GM18870 (cell line): ENCODE results near the gene NHS.

Experiments
- ATAC-seq: cut with Tn5 transposase; IDR thresholded peaks from one replicate; pipeline ENCODE4 v1.9.1; 2021; ENCODE audit warnings: moderate library complexity; ENCODE audit not compliant: unreplicated experiment

The NHS gene

GRCh38 chrX:17580539-17581152, 205.6 kb downstream of the NHS start:
- no peak for ATAC-seq

GRCh38 chrX:17581641-17582040, 206.6 kb downstream of the NHS start:
- ATAC-seq = no peak

- no peak for ATAC-seq
Measured at GRCh38 chrX:17584248-17584681, 209.3 kb downstream of the NHS start.

GRCh38 chrX:17585006-17585405, 210.0 kb downstream of the NHS start:
- ATAC-seq = no peak

- ATAC-seq = no peak
Measured at GRCh38 chrX:17587366-17587765, 212.4 kb downstream of the NHS start.

- ATAC-seq = no peak
Measured at GRCh38 chrX:17588303-17588702, 213.3 kb downstream of the NHS start.

GRCh38 chrX:17590892-17591740, 216.1 kb downstream of the NHS start:
- ATAC-seq = peak; percentile 35

- ATAC-seq = no peak
Measured at GRCh38 chrX:17591741-17592110, 216.7 kb downstream of the NHS start.

- ATAC-seq = no peak
Measured at GRCh38 chrX:17592117-17592516, 217.1 kb downstream of the NHS start.

- ATAC-seq = no peak
Measured at GRCh38 chrX:17594693-17595092, 219.7 kb downstream of the NHS start.

- ATAC-seq = peak; percentile 80
Measured at GRCh38 chrX:17595456-17596035, 220.5 kb downstream of the NHS start.

- no peak for ATAC-seq
Measured at GRCh38 chrX:17596061-17596460, 221.1 kb downstream of the NHS start.

GRCh38 chrX:17596546-17597205, 221.7 kb downstream of the NHS start:
- no peak for ATAC-seq

GRCh38 chrX:17597327-17597726, 222.3 kb downstream of the NHS start:
- no peak for ATAC-seq

- ATAC-seq = no peak
Measured at GRCh38 chrX:17597836-17598439, 222.9 kb downstream of the NHS start.

GRCh38 chrX:17601441-17602200, 226.6 kb downstream of the NHS start:
- no peak for ATAC-seq

GRCh38 chrX:17602245-17602644, 227.2 kb downstream of the NHS start:
- no peak for ATAC-seq

GRCh38 chrX:17603196-17603595, 228.2 kb downstream of the NHS start:
- no peak for ATAC-seq

GRCh38 chrX:17605676-17606075, 230.7 kb downstream of the NHS start:
- ATAC-seq = no peak

- no peak for ATAC-seq
Measured at GRCh38 chrX:17606231-17606630, 231.2 kb downstream of the NHS start.
